GM21360 (cell line): ENCODE data around the gene SORL1.

ENCODE experiments used
- ATAC-seq: cut with Tn5 transposase; IDR thresholded peaks from one replicate; pipeline ENCODE4 v1.9.1; 2021; ENCODE audit warnings: mild to moderate bottlenecking, moderate library complexity; ENCODE audit not compliant: unreplicated experiment

The SORL1 gene

GRCh38 chr11:121451178-121451985 is 732 bp upstream of the SORL1 start:
- ATAC-seq = no peak

DNA sequence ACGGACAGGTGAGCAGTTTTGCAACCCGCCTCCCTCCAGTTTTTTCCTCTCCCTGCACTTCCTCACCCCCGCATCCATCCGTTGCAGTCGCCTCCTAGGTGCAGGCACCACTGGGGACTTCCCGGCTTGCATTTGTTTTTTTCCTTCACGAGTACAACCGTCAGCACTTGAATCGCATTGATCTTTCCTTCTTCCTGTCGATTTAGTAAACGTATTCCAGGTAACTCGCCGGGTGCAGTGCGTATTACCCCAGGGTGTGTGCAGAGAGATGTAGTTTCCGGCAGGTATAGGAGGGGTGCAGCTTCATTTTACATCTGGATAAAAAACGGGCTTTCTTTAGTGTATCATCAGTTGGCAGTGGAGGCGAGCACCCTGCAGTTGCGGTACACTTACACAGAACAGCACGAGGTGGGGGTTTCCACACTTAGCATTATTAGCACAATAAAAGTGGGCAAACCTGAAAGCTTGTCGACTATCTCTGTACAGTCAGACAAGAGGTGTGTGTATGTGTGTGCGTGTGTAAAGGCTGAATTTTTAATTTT is 566 bp downstream of the SORL1 start, which contains the start of gene SORL1-AS1:
SORL1-AS1 (minus strand) TSS at position 359 of the 542 bp plus-strand sequence.
- ATAC-seq = peak; percentile 5

DNA sequence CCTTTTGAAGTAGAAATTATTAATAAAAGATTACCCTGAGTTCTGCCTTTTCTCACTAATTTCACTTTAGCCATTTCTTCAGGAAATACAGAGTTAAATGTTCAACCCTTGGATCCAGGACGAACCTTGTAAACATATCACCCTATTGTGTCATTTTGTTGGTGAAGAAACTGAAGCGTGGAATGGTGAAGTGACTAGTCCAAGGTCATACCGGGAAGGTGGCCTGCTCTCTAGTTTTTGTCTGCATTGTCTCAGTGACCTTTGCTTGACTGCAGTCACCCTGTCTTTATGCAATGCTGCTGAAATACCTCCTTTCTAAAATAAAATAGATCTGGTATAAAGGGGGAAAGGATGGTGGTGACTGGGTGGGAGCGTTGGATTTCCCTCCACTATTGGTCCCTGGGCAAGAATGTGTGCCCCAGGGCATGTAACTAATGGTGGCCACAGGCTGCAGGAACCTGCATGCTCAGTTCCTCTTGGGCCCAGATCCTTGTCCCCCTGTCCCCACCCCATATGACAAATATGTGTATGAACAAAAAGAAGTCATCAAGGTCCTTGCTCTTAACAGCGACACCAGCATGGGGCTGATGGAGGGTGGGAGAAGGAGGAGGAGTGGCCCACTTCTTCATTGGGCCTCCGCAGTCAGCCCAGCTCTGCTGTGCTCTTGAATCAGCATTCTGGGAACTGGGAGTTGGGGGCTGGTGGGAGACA is 1.6 kb downstream of the SORL1 start:
- no peak for ATAC-seq

- ATAC-seq = no peak
These were observed 3.0 kb downstream of the SORL1 start for GRCh38 chr11:121455115-121455514.

- ATAC-seq = no peak
These were observed 4.0 kb downstream of the SORL1 start for GRCh38 chr11:121456151-121456550.

- ATAC-seq = no peak
These were observed 4.8 kb downstream of the SORL1 start for GRCh38 chr11:121456816-121457431.

GRCh38 chr11:121458551-121458950 is 6.4 kb downstream of the SORL1 start:
- no peak for ATAC-seq

GRCh38 chr11:121459413-121460017 is 7.4 kb downstream of the SORL1 start:
- ATAC-seq = no peak

DNA sequence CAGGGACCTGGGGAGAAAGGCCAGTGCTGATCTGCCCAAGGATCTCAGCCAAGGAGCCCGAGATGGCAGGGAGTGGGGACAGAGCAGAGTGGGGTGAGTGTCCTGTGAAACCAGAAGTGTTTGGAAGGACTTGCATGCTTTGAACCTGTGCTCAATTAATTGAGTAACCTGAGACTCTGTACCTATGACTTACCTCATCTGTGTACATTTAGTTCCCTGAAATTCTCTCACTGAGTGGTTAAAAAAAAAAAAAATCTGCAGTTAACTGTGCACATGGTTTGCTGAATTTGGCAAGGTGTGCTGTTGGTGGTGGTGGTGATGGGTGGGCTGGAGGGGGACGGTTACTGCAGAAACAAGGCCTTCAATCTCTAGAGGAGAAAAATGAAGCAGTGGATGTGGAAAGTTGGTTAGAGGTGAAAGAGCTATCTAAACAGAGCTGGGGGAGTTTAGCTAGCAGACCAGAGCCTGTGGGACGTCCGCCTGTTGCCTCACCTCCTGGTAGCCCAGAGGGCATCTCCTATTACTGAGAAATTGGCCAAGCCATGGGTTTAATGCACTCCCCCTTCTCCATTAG is 8.9 kb downstream of the SORL1 start:
- ATAC-seq = no peak

DNA sequence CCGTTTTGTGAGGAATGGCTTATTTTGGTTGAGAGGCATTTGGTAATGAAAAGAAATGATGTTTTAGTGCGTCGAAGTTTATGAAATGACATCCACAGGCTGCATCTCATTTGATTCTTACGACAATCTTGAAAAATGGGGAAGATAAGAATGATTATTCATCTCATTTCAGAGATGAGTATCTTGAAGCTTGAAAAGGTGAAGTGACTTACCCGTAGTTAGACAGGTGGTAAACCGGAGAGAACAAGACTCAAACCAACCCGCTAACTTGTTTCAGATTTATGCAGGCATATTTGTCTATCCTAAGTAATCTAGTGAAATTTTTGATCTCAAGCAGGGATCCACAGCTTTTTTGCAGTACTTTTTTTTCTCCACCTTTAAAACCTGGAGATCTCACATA is 9.7 kb downstream of the SORL1 start:
- no peak for ATAC-seq

- no peak for ATAC-seq
These were observed 11.7 kb downstream of the SORL1 start for GRCh38 chr11:121463689-121464335.

- ATAC-seq = peak; percentile 33
These were observed 12.3 kb downstream of the SORL1 start for GRCh38 chr11:121464352-121464946.

GRCh38 chr11:121465709-121466062 is 13.6 kb downstream of the SORL1 start:
- ATAC-seq = no peak

GRCh38 chr11:121466063-121466794 is 14.1 kb downstream of the SORL1 start:
- no peak for ATAC-seq

DNA sequence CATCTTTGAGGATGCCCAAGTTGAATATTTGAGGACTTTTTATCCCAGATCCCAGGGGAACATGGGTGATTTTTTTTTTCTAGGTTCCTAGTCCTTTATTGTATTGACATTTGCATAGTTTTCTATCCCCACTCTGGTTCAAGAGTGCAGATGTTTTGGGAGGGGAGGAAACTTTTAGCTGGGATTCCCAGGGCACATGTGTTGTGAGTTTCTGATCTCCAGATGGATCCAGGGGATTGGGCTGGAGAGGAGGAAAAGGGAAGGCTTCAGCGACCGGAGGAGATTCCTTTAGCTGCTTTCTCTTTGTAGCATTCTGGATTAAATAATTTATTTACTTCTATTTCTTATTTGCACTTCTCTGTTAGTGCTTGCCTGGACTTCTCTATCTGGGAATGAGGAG is 15.4 kb downstream of the SORL1 start:
- no peak for ATAC-seq

DNA sequence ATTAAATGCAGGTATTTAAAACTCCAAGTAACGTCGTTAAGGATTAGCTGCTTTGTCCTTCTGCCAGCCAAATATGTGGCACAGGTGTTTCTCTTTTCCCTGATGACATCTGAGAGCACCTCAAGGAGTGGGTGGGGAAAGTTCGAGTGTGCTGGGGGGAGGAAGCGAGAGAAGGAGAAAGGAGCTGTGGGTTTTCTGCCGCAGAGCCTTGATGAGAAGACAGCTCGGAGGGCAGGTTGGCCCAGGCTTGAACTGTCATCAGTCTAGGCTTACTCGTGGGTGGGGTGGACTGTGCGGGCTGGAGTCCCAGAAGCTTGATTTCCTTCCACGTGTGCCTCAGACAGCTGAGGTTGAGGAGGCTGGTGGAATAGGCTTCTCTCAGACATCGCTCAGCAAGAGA is 15.9 kb downstream of the SORL1 start:
- ATAC-seq = peak; percentile 51

- ATAC-seq = no peak
These were observed 17.8 kb downstream of the SORL1 start for GRCh38 chr11:121469910-121470309.

GRCh38 chr11:121471167-121471566 is 19.1 kb downstream of the SORL1 start:
- ATAC-seq = no peak

DNA sequence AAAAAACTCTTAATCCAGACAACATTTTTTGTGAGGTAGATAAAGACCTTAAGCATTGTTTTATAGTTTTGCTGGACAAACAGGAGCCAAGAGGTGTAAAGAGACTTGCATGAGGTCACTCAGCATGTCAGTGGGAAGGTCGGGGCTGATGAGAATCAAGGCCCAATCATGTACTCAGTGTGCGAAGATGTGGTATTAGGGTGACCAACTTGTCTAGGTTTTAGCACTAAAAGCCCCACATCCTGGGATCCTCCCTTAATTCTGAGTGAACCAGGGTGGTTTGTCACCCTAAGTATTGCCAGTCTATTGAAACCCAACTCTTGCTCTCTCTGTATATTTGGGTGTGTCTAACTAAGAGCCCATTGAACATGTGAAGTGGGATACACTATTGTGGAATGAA is 20.2 kb downstream of the SORL1 start:
- ATAC-seq = no peak
